OCI-LY3 (cell line): ENCODE data around the gene CWH43.

Source experiments
- EZH2phosphoT487 ChIP-seq: fragments of 200-600 bp; shearing (Covaris generic); IDR thresholded peaks from 2 replicates; pipeline ENCODE4 v1.6.1; 2018; ENCODE audit warnings: antibody characterized with exemption, mixed run types, low read depth
- TF ChIP-seq, protein P1 (sequence below): fragments of 200-600, 300-600 bp; sonication (generic); IDR thresholded peaks from 2 replicates; pipeline ENCODE4 v1.5.1; 2014; ENCODE audit warnings: antibody characterized with exemption, low read length, low read depth

GRCh38 chr4:48944252-48944651 is 41.8 kb upstream of the CWH43 start:
- TF ChIP-seq, protein P1, sequence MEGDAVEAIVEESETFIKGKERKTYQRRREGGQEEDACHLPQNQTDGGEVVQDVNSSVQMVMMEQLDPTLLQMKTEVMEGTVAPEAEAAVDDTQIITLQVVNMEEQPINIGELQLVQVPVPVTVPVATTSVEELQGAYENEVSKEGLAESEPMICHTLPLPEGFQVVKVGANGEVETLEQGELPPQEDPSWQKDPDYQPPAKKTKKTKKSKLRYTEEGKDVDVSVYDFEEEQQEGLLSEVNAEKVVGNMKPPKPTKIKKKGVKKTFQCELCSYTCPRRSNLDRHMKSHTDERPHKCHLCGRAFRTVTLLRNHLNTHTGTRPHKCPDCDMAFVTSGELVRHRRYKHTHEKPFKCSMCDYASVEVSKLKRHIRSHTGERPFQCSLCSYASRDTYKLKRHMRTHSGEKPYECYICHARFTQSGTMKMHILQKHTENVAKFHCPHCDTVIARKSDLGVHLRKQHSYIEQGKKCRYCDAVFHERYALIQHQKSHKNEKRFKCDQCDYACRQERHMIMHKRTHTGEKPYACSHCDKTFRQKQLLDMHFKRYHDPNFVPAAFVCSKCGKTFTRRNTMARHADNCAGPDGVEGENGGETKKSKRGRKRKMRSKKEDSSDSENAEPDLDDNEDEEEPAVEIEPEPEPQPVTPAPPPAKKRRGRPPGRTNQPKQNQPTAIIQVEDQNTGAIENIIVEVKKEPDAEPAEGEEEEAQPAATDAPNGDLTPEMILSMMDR: no peak
- TF ChIP-seq EZH2phosphoT487: no peak
